Lung (tissue), 12 donors: ENCODE data around the gene PACRG. TPM values are rescaled to one million over a fixed set of nuclear protein-coding genes. Genes with fewer than 3 reads are reported as not detected.
"Not testable (repeated sequence)": the region's sequence is repeated elsewhere in the genome, so short reads cannot be mapped to it uniquely, and the experiment has no call there.

Experiments used
- ATAC-seq: fragments of 200-7000 bp; cut with Tn5 transposase; one replicate; pipeline ENCODE4 v1.9.1; 2020; ENCODE audit warnings: moderate number of reproducible peaks; ENCODE audit not compliant: insufficient read depth, low FRiP score
- DNase-seq, 3 donors: peaks; one replicate each; pipeline ENCODE4 v3.0.0-alpha.2; 2013 to 2017
- H3K27ac ChIP-seq, 2 donors: one replicate each; pipeline ENCODE4 v1.5.1; 2013; ENCODE audit warnings: mild to moderate bottlenecking in 2 of 2, moderate library complexity in 2 of 2, control low read depth in 1 of 2, inconsistent platforms in 1 of 2, low read depth in 1 of 2, low read length in 1 of 2
- H3K27me3 ChIP-seq, 3 donors: one replicate each; pipeline ENCODE4 v1.5.1; 2013; ENCODE audit warnings: low read length in 2 of 3; ENCODE audit not compliant: control insufficient read depth in 3 of 3, insufficient read depth in 3 of 3
- H3K36me3 ChIP-seq, 4 donors: one replicate each; pipeline ENCODE4 v1.5.1; 2013; ENCODE audit warnings: low read length in 4 of 4, mild to moderate bottlenecking in 1 of 4, moderate library complexity in 1 of 4; ENCODE audit not compliant: control insufficient read depth in 4 of 4, insufficient read depth in 4 of 4
- H3K4me1 ChIP-seq, 5 donors: one replicate each; pipeline ENCODE4 v1.5.1; 2013; ENCODE audit warnings: low read length in 5 of 5, mild to moderate bottlenecking in 2 of 5, moderate library complexity in 1 of 5; ENCODE audit not compliant: control insufficient read depth in 5 of 5, insufficient read depth in 5 of 5
- H3K4me3 ChIP-seq: one replicate; pipeline ENCODE4 v1.5.1; 2013; ENCODE audit warnings: mild to moderate bottlenecking, control low read depth, moderate library complexity
- H3K9ac ChIP-seq, 2 donors: one replicate each; pipeline ENCODE4 v1.5.1; 2013; ENCODE audit warnings: low read length in 2 of 2, control low read depth in 1 of 2; ENCODE audit not compliant: insufficient read depth in 1 of 2
- H3K9me3 ChIP-seq, 4 donors: one replicate each; pipeline ENCODE4 v1.5.1; 2013; ENCODE audit warnings: low read length in 3 of 4, mild to moderate bottlenecking in 1 of 4, moderate library complexity in 1 of 4; ENCODE audit not compliant: control insufficient read depth in 4 of 4, insufficient read depth in 3 of 4
- WGBS, 2 donors: extraction: QIAGEN DNeasy Blood & Tissue Kit; methylation state at CpG; one replicate each; pipeline ENCODE4 v1.1.7; 2013; 5-methylcytosine and 5-hydroxymethylcytosine counted together
- polyA plus RNA-seq, 2 donors: library from polyadenylated mRNA; stranded (reverse); fragments of 200-250 nt; gene quantifications; one replicate each; pipeline ENCODE4 v1.2.1, GENCODE V29; 2013
- total RNA-seq, 2 donors: library from RNA; depleted of rRNA in 1 of 2; stranded (reverse); fragments of >200 nt in 1 of 2; gene quantifications; one replicate each; pipeline ENCODE4 v1.2.1, GENCODE V29; 2014 to 2021
- TF ChIP-seq, protein P1 (sequence below): IDR thresholded peaks from 2 replicates; pipeline ENCODE4 v1.5.1; 2012; ENCODE audit warnings: mild to moderate bottlenecking; ENCODE audit errors: control extremely low read depth, extremely low read depth
- donor health status: control.
- donor health status: control.
- donor health status: Bipolar disorder and iron deficiency.
- donor health status: healthy.
- donor health status: DM: yes; HTN: yes; CAD: no.

Gene PACRG
- total and polyA plus RNA-seq, 4 donors: 3.8 to 26.6 (median 7.4) TPM

DNA sequence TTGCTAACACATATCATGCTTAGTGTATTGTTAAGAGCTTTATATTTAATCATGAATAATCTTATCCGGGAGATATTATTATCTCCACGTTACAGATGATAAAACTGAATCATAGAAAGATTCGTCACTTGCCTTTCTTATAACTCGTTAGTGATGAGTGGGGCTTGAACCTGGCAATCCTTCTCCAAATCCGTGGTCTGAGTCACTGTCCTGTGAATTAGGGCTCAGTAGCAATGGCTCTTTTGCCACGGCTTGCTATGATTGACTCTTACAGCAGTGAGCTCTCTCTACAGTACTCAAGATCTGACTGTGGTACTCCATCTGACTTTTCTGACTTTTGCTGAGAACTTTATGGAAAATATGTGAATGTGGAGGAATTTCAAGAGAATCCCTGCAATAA, 246.9 kb downstream of the PACRG start:
- DNase-seq (no peak), ATAC-seq (no peak)
- TF ChIP-seq, protein P1, sequence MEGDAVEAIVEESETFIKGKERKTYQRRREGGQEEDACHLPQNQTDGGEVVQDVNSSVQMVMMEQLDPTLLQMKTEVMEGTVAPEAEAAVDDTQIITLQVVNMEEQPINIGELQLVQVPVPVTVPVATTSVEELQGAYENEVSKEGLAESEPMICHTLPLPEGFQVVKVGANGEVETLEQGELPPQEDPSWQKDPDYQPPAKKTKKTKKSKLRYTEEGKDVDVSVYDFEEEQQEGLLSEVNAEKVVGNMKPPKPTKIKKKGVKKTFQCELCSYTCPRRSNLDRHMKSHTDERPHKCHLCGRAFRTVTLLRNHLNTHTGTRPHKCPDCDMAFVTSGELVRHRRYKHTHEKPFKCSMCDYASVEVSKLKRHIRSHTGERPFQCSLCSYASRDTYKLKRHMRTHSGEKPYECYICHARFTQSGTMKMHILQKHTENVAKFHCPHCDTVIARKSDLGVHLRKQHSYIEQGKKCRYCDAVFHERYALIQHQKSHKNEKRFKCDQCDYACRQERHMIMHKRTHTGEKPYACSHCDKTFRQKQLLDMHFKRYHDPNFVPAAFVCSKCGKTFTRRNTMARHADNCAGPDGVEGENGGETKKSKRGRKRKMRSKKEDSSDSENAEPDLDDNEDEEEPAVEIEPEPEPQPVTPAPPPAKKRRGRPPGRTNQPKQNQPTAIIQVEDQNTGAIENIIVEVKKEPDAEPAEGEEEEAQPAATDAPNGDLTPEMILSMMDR: no peak
- H3K36me3 ChIP-seq: no peaks in the 10 kb centered on the region
- H3K9me3 ChIP-seq: peaks cover 0 to 2% (median 0%) of the 10 kb centered on the region in 4 donors
- no peak overlapping the region for H3K9ac ChIP-seq
- no peaks in the 10 kb centered on the region for H3K27me3 ChIP-seq
- no peak overlapping the region for H3K27ac ChIP-seq
- H3K4me3 ChIP-seq: no peak overlapping the region
- H3K4me1 ChIP-seq: peaks cover 0 to 11% (median 0%) of the 10 kb centered on the region in 5 donors
- 85 to 86% methylated on average over 6 of the region's 6 CpGs for WGBS, 2 donors

DNA sequence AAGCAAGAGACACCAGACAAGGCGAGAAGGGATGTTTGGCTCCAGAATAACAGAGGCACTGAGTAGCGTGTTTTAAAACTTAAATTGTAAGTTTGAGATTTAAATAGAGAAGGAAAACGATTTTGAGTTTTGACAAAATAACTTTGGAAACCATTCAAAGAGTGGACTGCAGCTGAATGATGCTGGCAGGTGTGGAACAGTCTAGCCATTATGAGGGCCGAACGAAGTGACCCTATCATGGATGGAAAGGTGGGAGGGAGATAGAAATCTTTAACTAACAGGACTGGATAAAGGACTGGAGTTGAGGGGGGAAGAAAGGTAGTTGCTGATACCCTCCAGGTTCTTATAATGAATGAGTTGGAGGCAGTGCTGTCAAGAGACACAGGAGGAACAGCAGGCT, 248.4 kb downstream of the PACRG start:
- Histone ChIP-seq H3K4me3 (no peak overlapping the region), H3K36me3 (no peaks in the 10 kb centered on the region), H3K9me3 (peaks cover 0 to 2% (median 0%) of the 10 kb centered on the region in 4 donors), H3K27me3 (no peaks in the 10 kb centered on the region), H3K9ac (no peak overlapping the region), H3K4me1 (peaks cover 0 to under 1% (median 0%) of the 10 kb centered on the region in 5 donors), H3K27ac (no peak overlapping the region)
- DNase-seq (no peak), ATAC-seq (no peak)
- TF ChIP-seq, protein P1: no peak
- 78 to 84% methylated on average over 5 of the region's 5 CpGs for WGBS, 2 donors

DNA sequence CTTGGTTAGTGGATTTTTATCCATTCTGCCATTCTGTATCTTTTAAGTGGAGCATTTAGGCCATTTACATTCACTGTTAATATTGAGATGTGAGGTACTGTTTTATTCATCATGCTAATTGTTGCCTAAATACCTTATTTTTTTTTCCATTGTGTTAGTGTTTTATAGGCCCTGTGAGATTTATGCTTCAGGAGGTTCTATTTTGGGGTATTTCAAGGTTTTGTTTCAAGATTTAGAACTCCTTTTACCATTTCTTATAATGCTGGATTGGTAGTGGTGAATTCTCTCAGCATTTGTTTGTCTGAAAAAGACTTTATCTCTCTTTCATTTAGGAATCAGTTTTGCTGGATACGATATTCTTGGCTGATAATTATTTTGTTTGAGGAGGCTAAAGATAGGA, 255.5 kb downstream of the PACRG start:
- H3K4me3 ChIP-seq, DNase-seq, H3K27ac ChIP-seq, H3K27me3 ChIP-seq, H3K9me3 ChIP-seq, ATAC-seq, H3K9ac ChIP-seq, H3K36me3 ChIP-seq, H3K4me1 ChIP-seq: not testable (repeated sequence)
- 66 to 92% methylated on average over 1 of the region's 1 CpG for whole genome bisulfite sequencing, 2 donors

DNA sequence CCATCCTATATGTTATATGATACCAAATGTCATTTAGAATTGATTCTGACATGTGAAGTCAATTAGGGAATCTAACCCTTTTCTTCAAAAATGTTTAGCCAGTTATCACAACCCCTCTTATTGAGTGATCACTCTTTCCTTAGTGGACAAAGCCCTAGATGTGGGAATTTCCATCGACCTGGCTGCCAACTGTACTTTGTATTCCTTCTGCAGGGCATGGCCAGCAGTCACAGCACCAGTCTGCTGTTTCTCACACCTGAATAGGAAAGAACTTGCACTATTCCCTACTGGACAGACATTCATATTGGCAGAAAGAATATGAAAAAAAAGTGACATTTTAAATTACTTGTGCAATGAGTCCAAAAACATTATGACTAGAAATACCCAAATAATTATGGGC, 271.0 kb downstream of the PACRG start:
- WGBS, 2 donors: 64 to 69% methylated on average over 1 of the region's 1 CpG
- H3K27ac ChIP-seq: no peak overlapping the region
- no peaks in the 10 kb centered on the region for H3K36me3 ChIP-seq

More for the DNA sequence above, 271.0 kb downstream of the PACRG start:
- no peak for DNase-seq
- H3K9ac ChIP-seq: no peak overlapping the region
- no peaks in the 10 kb centered on the region for H3K27me3 ChIP-seq
- TF ChIP-seq, protein P1: no peak
- peaks cover 0 to 5% (median 0%) of the 10 kb centered on the region in 4 donors for H3K9me3 ChIP-seq
- no peak overlapping the region for H3K4me3 ChIP-seq
- ATAC-seq: no peak
- H3K4me1 ChIP-seq: no peaks in the 10 kb centered on the region
